ENCODE data around the gene KCNMA1.

GRCh38 chr10:77231884-77232610 is 405.6 kb downstream of the KCNMA1 start:
- no peak for TF ChIP-seq CTCF (conservative IDR thresholded peaks at IDR 0.05; ENCODE audit: low read depth, low read length)
- no peak for TF ChIP-seq EZH2phosphoT487 (IDR thresholded peaks at IDR 0.05; ENCODE audit: borderline replicate concordance, low read length)
- no peak for TF ChIP-seq EZH2 (IDR thresholded peaks at IDR 0.05; ENCODE audit: low read length, unreplicated experiment)

All from PC-3 (cell line).